ENCODE measurements around the gene CCDC85C.

DNA sequence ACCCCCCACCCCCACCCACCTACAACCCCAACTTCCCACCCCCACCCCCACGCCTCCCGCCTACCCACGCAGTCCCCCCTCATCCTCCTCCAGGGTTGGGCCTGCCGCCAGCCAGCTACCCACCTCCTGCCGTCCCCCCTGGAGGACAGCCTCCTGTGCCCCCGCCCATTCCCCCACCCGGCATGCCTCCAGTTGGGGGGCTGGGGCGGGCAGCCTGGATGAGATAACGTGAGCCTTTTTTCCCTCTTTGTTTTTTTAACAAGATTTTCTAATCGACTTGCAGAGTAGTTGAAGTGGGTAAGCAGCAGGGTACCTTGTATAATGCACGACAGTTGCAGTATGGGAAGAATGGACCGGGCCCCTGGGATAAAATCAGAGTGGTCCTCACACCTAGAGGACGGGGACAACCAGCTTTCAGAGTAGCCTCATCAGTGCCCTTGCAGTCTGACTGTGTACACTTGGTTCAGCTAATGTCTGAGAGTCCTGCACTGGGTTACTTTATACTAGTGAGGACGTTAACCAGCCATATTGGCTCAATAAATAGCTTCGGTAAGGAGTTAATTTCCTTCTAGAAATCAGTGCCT is 93.4 kb downstream of the CCDC85C start:
- TF ChIP-seq CTCF (IDR thresholded peaks at IDR 0.05), result no peak
- TF ChIP-seq POLR2AphosphoS5 (IDR thresholded peaks at IDR 0.05), result no peak
- no peak for TF ChIP-seq POLR2A (IDR thresholded peaks at IDR 0.05)
- TF ChIP-seq EP300 (IDR thresholded peaks at IDR 0.05), result no peak
